ENCODE data around the gene NYNRIN.

GRCh38 chr14:24441485-24441884 is 42.7 kb downstream of the NYNRIN start:
- no peak for TF ChIP-seq CTCF (IDR thresholded peaks at IDR 0.05)
- TF ChIP-seq EZH2 (IDR thresholded peaks at IDR 0.05), result no peak
